Osteoblast (primary cell): ENCODE data around the gene HOXB7. TPM values are rescaled to one million over a fixed set of nuclear protein-coding genes. Genes with fewer than 3 reads are reported as not detected.

Experiments used
- DNase-seq: peaks from one replicate; pipeline ENCODE4 v3.0.0; 2011; ENCODE audit warnings: low spot score, mixed read lengths; ENCODE audit not compliant: insufficient read length; ENCODE audit errors: missing footprints
- H2AFZ ChIP-seq: 2 replicates; pipeline ENCODE4 v1.6.0; 2011; ENCODE audit warnings: mild to moderate bottlenecking, low read length
- H3K27ac ChIP-seq: 2 replicates; pipeline ENCODE4 v1.5.1; 2011; ENCODE audit warnings: mild to moderate bottlenecking, low read depth, low read length, moderate library complexity
- H3K27me3 ChIP-seq: 2 replicates; pipeline ENCODE4 v1.6.0; 2012; ENCODE audit warnings: mild to moderate bottlenecking, control low read depth, inconsistent platforms, low read length, moderate library complexity; ENCODE audit not compliant: insufficient read depth
- H3K36me3 ChIP-seq: 2 replicates; pipeline ENCODE4 v1.5.1; 2011; ENCODE audit warnings: mild to moderate bottlenecking, low read length, control low read depth, moderate library complexity; ENCODE audit not compliant: insufficient read depth
- H3K4me1 ChIP-seq: 2 replicates; pipeline ENCODE4 v1.5.1; 2011; ENCODE audit warnings: mild to moderate bottlenecking, low read length, control low read depth, moderate library complexity; ENCODE audit not compliant: insufficient read depth
- H3K4me2 ChIP-seq: 2 replicates; pipeline ENCODE4 v1.6.0; 2011; ENCODE audit warnings: mild to moderate bottlenecking, low read length; ENCODE audit not compliant: insufficient read depth
- H3K4me3 ChIP-seq: fragments of 200-600 bp; sonication (generic); 3 replicates; pipeline ENCODE4 v1.5.1; 2012; ENCODE audit warnings: mild to moderate bottlenecking, low read length, inconsistent platforms; ENCODE audit not compliant: insufficient read depth
- H3K79me2 ChIP-seq: 2 replicates; pipeline ENCODE4 v1.6.0; 2012; ENCODE audit warnings: mild to moderate bottlenecking, low read length, control low read depth, inconsistent platforms; ENCODE audit not compliant: insufficient read depth
- H3K9me3 ChIP-seq: 2 replicates; pipeline ENCODE4 v1.5.1; 2011; ENCODE audit warnings: low read depth, low read length, control low read depth
- H4K20me1 ChIP-seq: 2 replicates; pipeline ENCODE4 v1.6.0; 2012; ENCODE audit warnings: mild to moderate bottlenecking, low read length, control low read depth; ENCODE audit not compliant: insufficient read depth
- CTCF ChIP-seq: IDR thresholded peaks from 2 replicates; pipeline ENCODE4 v1.5.1; 2011; ENCODE audit warnings: mild to moderate bottlenecking, low read depth, low read length, moderate library complexity; ENCODE audit errors: extremely low read depth
- total RNA-seq: library from RNA; depleted of rRNA; stranded (reverse); fragments of >200 nt; gene quantifications from 2 replicates; pipeline ENCODE4 v1.2.3, GENCODE V29; 2012

The HOXB7 gene
- total RNA-seq, 1 donor, result 0.36 TPM

DNA sequence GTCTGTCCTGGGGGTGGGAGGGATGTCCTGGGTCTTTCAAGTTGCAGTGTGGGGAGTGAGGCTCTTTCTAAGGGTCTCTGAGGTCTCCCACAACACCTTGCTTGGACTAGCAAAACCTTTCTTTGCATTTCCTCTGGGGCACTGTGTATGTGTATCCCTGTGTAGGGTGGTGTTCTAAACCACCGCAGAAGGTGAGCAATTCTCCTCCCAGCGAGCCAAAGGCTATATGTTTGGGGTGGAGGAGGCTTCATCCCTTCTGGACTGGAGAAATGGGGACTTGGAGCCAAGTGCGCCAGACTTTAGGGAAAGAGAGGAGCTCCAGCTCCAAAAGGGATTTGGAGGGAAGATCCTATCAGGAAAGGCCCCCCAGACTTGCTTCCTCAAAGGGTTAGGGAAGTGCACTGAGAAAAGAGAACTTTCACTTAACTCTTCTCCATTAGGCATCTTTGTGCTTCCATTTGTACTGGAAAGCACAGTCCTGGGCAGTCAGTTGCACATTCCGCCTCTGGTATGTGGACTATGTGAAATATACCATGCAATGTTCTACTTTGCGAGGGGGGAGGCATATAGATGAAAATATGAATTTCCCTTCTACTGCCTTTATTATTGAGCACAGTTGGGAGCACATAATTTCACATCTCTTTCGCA, 34.2 kb upstream of the HOXB7 start:
- no peaks in the 10 kb centered on the region for H3K36me3 ChIP-seq
- H3K4me1 ChIP-seq, result peaks cover 3% of the 10 kb centered on the region
- H3K9me3 ChIP-seq, result no peaks in the 10 kb centered on the region
- no peak overlapping the region for H3K4me3 ChIP-seq
- no peak overlapping the region for H3K4me2 ChIP-seq
- no peaks in the 10 kb centered on the region for H4K20me1 ChIP-seq
- H3K79me2 ChIP-seq, result no peaks in the 10 kb centered on the region
- no peak overlapping the region for H3K27ac ChIP-seq
- no peak overlapping the region for H2AFZ ChIP-seq
- peak; percentile 62 for DNase-seq
- H3K27me3 ChIP-seq, result peaks cover 97% of the 10 kb centered on the region
- no peak for TF ChIP-seq CTCF

DNA sequence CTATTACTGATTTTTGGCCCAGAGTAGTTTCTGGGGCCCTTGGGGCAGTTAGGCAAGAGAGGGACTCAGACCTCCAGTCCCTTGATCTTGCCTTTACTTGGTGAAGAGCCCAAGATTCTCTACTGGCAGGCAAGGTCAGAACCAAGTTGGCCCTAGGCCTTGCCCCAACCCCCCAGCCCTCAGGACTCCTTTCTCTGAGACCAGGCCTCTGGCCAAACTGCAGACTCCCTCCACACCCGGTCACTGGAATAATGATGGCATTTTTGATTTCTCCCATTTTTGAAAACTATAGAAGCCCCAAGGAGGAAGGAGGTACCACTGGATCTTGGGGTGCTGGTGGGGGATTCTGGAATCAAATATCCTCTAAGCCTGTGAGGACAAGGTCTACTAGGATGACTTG, 33.3 kb upstream of the HOXB7 start:
- no peak for DNase-seq
- Histone ChIP-seq H3K4me2 (no peak overlapping the region), H3K27me3 (peaks cover 97% of the 10 kb centered on the region), H2AFZ (no peak overlapping the region), H4K20me1 (no peaks in the 10 kb centered on the region), H3K79me2 (no peaks in the 10 kb centered on the region), H3K9me3 (no peaks in the 10 kb centered on the region), H3K4me1 (peaks cover 3% of the 10 kb centered on the region), H3K36me3 (no peaks in the 10 kb centered on the region), H3K4me3 (no peak overlapping the region), H3K27ac (no peak overlapping the region)
- TF ChIP-seq CTCF, result no peak

- no peak for TF ChIP-seq CTCF
- H3K4me2 ChIP-seq, result no peak overlapping the region
- no peak overlapping the region for H2AFZ ChIP-seq
- H3K4me3 ChIP-seq, result no peak overlapping the region
- H4K20me1 ChIP-seq, result no peaks in the 10 kb centered on the region
- peaks cover 98% of the 10 kb centered on the region for H3K27me3 ChIP-seq
- no peak overlapping the region for H3K27ac ChIP-seq
- no peaks in the 10 kb centered on the region for H3K36me3 ChIP-seq
- H3K9me3 ChIP-seq, result no peaks in the 10 kb centered on the region
- H3K4me1 ChIP-seq, result peaks cover 3% of the 10 kb centered on the region
- H3K79me2 ChIP-seq, result no peaks in the 10 kb centered on the region
- peak; percentile 54 for DNase-seq
These were observed 32.8 kb upstream of the HOXB7 start for GRCh38 chr17:48643697-48644012.

- peaks cover 98% of the 10 kb centered on the region for H3K27me3 ChIP-seq
- no peaks in the 10 kb centered on the region for H3K36me3 ChIP-seq
- no peaks in the 10 kb centered on the region for H3K79me2 ChIP-seq
- peak; percentile 73 for DNase-seq
- no peak overlapping the region for H3K27ac ChIP-seq
- TF ChIP-seq CTCF, result no peak
- no peak overlapping the region for H3K4me3 ChIP-seq
- H3K4me2 ChIP-seq, result no peak overlapping the region
- H4K20me1 ChIP-seq, result no peaks in the 10 kb centered on the region
- H3K9me3 ChIP-seq, result no peaks in the 10 kb centered on the region
- no peak overlapping the region for H2AFZ ChIP-seq
- peaks cover 3% of the 10 kb centered on the region for H3K4me1 ChIP-seq
These were observed 32.3 kb upstream of the HOXB7 start for GRCh38 chr17:48642843-48643696.
